Nephron progenitor cell (in vitro differentiated cells): ENCODE results near the gene SERAC1.

Experiments used
- DNase-seq: peaks from one replicate; pipeline ENCODE4 v3.0.0; 2021
- H3K27ac Mint-ChIP-seq: 2 replicates; pipeline ENCODE4 v1.8.0; 2021; ENCODE audit warnings: mild to moderate bottlenecking, moderate library complexity, mixed read lengths
- H3K27me3 Mint-ChIP-seq: 2 replicates; pipeline ENCODE4 v1.8.0; 2021; ENCODE audit warnings: mild to moderate bottlenecking, low read depth, mixed read lengths; ENCODE audit not compliant: poor library complexity
- H3K36me3 Mint-ChIP-seq: 2 replicates; pipeline ENCODE4 v1.8.0; 2021; ENCODE audit warnings: low read depth, mixed read lengths
- H3K4me1 Mint-ChIP-seq: 2 replicates; pipeline ENCODE4 v1.8.0; 2021; ENCODE audit warnings: mixed read lengths
- H3K4me3 Mint-ChIP-seq: 2 replicates; pipeline ENCODE4 v1.8.0; 2021; ENCODE audit warnings: mild to moderate bottlenecking, moderate library complexity, mixed read lengths
- H3K9me3 Mint-ChIP-seq: 2 replicates; pipeline ENCODE4 v1.8.0; 2021; ENCODE audit warnings: mild to moderate bottlenecking, moderate library complexity, mixed read lengths
- CTCF ChIP-seq: fragments of 200-600 bp; sonication (generic); IDR thresholded peaks from 2 replicates; pipeline ENCODE4 v1.5.0; 2021; ENCODE audit warnings: antibody characterized with exemption

The SERAC1 gene

DNA sequence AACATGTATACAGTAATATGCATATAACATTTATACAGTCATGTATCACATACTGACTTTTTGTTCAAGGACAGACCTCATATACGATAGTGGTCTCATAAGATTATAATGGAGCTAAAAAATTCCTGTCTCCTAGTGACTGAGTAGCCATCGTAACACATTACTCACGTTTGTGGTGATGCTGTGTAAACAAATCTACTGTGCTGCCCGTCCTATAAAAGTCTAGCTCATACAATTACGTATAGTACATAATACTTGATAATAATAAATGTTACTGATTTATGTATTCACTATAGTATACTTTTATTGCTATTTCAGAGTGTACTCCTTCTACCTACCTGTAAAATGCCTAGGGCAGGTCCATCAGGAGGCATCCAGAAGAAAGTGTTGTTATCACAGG is 17.4 kb downstream of the SERAC1 start:
- DNase-seq = no peak
- Mint-ChIP-seq H3K4me3 (no peak overlapping the region), H3K36me3 (peaks cover 25% of the 10 kb centered on the region), H3K27me3 (no peaks in the 10 kb centered on the region), H3K27ac (no peak overlapping the region), H3K9me3 (no peaks in the 10 kb centered on the region), H3K4me1 (no peaks in the 10 kb centered on the region)
- no peak for TF ChIP-seq CTCF

- Mint-ChIP-seq H3K36me3 (peaks cover 25% of the 10 kb centered on the region), H3K4me1 (no peaks in the 10 kb centered on the region), H3K4me3 (no peak overlapping the region), H3K9me3 (no peaks in the 10 kb centered on the region), H3K27me3 (no peaks in the 10 kb centered on the region), H3K27ac (no peak overlapping the region)
- TF ChIP-seq CTCF = no peak
- DNase-seq = no peak
Measured at GRCh38 chr6:158149641-158150040, 18.4 kb downstream of the SERAC1 start.

DNA sequence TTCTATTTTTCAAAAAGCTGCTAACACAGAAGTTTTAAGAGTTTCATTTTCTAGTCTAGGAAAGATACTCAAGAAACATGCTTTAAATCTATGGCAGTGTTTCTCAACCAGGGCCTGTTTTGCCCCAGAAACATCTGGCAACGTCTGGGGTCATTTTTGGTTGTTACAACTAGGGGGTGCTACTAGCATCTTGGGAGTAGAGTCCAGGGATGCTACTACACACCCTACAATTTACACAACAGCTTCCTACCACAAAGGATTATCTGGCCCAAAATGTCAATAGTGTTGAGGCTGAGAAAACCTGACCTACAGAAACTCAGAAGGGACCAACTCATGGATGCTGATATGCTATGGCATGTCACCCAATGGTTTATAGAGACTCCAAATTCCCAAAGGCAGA is 24.4 kb downstream of the SERAC1 start:
- Mint-ChIP-seq H3K27me3 (no peaks in the 10 kb centered on the region), H3K36me3 (peaks cover 49% of the 10 kb centered on the region), H3K4me1 (no peaks in the 10 kb centered on the region), H3K27ac (no peak overlapping the region), H3K9me3 (no peaks in the 10 kb centered on the region), H3K4me3 (no peak overlapping the region)
- TF ChIP-seq CTCF = peak; percentile 14
- DNase-seq = no peak

DNA sequence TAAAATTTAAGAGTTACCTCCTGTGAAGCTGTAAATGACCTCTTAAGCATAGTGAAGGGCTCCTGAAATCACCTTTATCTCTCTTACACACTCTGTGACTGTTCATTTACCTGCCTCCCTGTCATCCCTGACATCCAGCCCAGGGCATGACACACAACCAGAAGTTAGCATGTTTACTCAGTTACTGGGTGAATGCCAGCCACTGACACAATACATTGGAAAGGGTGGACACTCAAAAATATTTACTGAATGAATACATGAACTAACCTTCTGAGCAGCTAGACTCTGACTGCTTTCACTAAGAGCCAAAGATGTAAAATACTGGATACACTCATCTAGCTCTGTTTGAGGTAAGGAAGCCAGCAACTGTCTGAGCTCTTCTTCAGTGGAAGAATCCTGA is 25.3 kb downstream of the SERAC1 start:
- H3K4me3 Mint-ChIP-seq = no peak overlapping the region
- no peaks in the 10 kb centered on the region for H3K27me3 Mint-ChIP-seq
- H3K27ac Mint-ChIP-seq = peak overlapping the region; percentile 54
- TF ChIP-seq CTCF = no peak
- no peaks in the 10 kb centered on the region for H3K9me3 Mint-ChIP-seq
- H3K4me1 Mint-ChIP-seq = no peaks in the 10 kb centered on the region
- peaks cover 45% of the 10 kb centered on the region for H3K36me3 Mint-ChIP-seq
- DNase-seq = no peak

DNA sequence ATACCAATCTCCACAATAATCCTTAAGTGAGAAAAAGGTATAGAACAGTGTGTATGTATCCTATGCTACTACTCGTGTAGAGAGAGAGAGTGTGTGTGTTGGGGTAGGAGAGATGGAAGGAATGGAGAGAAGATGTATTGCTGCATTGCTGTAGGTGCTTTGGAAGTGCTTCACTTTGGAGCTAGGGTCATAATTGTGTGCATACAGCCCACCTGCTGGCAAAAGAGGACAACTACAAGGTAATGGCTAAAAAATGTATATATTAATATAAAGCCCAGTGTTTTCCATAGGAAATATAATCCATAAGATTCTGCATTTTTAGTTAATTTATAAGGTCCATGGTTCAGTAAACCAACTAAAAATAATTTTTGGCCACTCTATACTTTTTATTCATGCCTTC is 36.1 kb downstream of the SERAC1 start:
- H3K9me3 Mint-ChIP-seq = no peaks in the 10 kb centered on the region
- no peak overlapping the region for H3K4me3 Mint-ChIP-seq
- H3K36me3 Mint-ChIP-seq = peaks cover 6% of the 10 kb centered on the region
- H3K27ac Mint-ChIP-seq = no peak overlapping the region
- no peaks in the 10 kb centered on the region for H3K27me3 Mint-ChIP-seq
- no peaks in the 10 kb centered on the region for H3K4me1 Mint-ChIP-seq
- DNase-seq = no peak
- peak; percentile 56 for TF ChIP-seq CTCF

DNA sequence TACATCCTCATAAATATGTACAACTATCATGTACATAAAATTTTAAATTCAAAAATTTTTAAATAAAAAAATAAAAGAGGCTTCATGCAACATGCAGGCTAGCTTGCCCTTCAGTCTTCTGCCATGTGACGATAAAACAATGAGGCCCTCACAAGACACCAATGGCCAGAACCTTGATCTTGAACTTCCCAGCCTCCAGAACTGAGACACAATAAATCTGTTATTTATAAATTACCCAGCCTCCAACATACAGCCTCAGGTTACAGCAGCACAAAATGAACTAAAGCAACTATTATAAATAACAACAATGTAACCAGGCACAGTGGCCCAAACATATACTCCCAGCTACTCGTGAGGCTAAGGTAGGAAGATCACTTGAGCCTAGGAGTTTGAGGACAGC is 42.8 kb downstream of the SERAC1 start:
- no peak for TF ChIP-seq CTCF
- H3K4me3 Mint-ChIP-seq = no peak overlapping the region
- H3K9me3 Mint-ChIP-seq = peaks cover 8% of the 10 kb centered on the region
- no peak for DNase-seq
- no peak overlapping the region for H3K27ac Mint-ChIP-seq
- peaks cover 39% of the 10 kb centered on the region for H3K36me3 Mint-ChIP-seq
- no peaks in the 10 kb centered on the region for H3K4me1 Mint-ChIP-seq
- peaks cover 4% of the 10 kb centered on the region for H3K27me3 Mint-ChIP-seq
